Astrocyte (in vitro differentiated cells and primary cell): Measurements from ENCODE around the gene SAYSD1. TPM values are rescaled to one million over a fixed set of nuclear protein-coding genes. Genes with fewer than 3 reads are reported as not detected.

ENCODE experiments used
- DNase-seq: peaks from one replicate; pipeline ENCODE4 v3.0.0-alpha.2; 2010; ENCODE audit warnings: low read depth
- FAIRE-seq: peaks from 2 replicates; lab custom pipeline; 2011; peaks lifted over from hg19 to GRCh38; lab: Jason Lieb, UNC
- H2AFZ ChIP-seq: 2 replicates; pipeline ENCODE4 v1.6.0; 2012; ENCODE audit warnings: low read depth, low read length, inconsistent platforms
- H3K27ac ChIP-seq: 2 replicates; pipeline ENCODE4 v1.5.1; 2011; ENCODE audit warnings: low read depth, low read length, inconsistent platforms
- H3K27me3 ChIP-seq: 2 replicates; pipeline ENCODE4 v1.6.0; 2011; ENCODE audit warnings: low read length, inconsistent platforms; ENCODE audit not compliant: insufficient read depth
- H3K36me3 ChIP-seq: 2 replicates; pipeline ENCODE4 v1.5.1; 2011; ENCODE audit warnings: low read length, inconsistent platforms; ENCODE audit not compliant: insufficient read depth
- H3K4me1 ChIP-seq: 2 replicates; pipeline ENCODE4 v1.5.1; 2011; ENCODE audit warnings: low read length, inconsistent platforms; ENCODE audit not compliant: insufficient read depth
- H3K4me2 ChIP-seq: 2 replicates; pipeline ENCODE4 v1.6.0; 2012; ENCODE audit warnings: low read length, inconsistent platforms
- H3K4me3 ChIP-seq: 2 replicates; pipeline ENCODE4 v1.5.1; 2011; ENCODE audit warnings: low read depth, mild to moderate bottlenecking, low read length, inconsistent platforms; ENCODE audit not compliant: insufficient read depth
- H3K79me2 ChIP-seq: 2 replicates; pipeline ENCODE4 v1.6.0; 2012; ENCODE audit warnings: mild to moderate bottlenecking, low read length, inconsistent platforms; ENCODE audit not compliant: insufficient read depth
- H3K9ac ChIP-seq: 2 replicates; pipeline ENCODE4 v1.6.0; 2012; ENCODE audit warnings: mild to moderate bottlenecking, low read length, inconsistent platforms
- H3K9me3 ChIP-seq: 2 replicates; pipeline ENCODE4 v1.5.1; 2012; ENCODE audit warnings: low read depth, mild to moderate bottlenecking, low read length, inconsistent platforms; ENCODE audit not compliant: insufficient read depth
- H4K20me1 ChIP-seq: 2 replicates; pipeline ENCODE4 v1.6.0; 2012; ENCODE audit warnings: low read length, inconsistent platforms; ENCODE audit not compliant: insufficient read depth
- H3K27ac Mint-ChIP-seq: one replicate; pipeline ENCODE4 v1.8.0; 2021; ENCODE audit warnings: mild to moderate bottlenecking, mixed read lengths; ENCODE audit not compliant: unreplicated experiment
- H3K27me3 Mint-ChIP-seq: one replicate; pipeline ENCODE4 v1.8.0; 2021; ENCODE audit warnings: low read depth, mixed read lengths; ENCODE audit not compliant: unreplicated experiment
- H3K36me3 Mint-ChIP-seq: one replicate; pipeline ENCODE4 v1.8.0; 2021; ENCODE audit warnings: low read depth, mixed read lengths; ENCODE audit not compliant: unreplicated experiment
- H3K4me1 Mint-ChIP-seq: one replicate; pipeline ENCODE4 v1.8.0; 2021; ENCODE audit warnings: low read depth, mixed read lengths; ENCODE audit not compliant: unreplicated experiment
- H3K4me3 Mint-ChIP-seq: one replicate; pipeline ENCODE4 v1.8.0; 2021; ENCODE audit warnings: mild to moderate bottlenecking, moderate library complexity, mixed read lengths; ENCODE audit not compliant: unreplicated experiment
- H3K9me3 Mint-ChIP-seq: one replicate; pipeline ENCODE4 v1.8.0; 2021; ENCODE audit warnings: mild to moderate bottlenecking, mixed read lengths; ENCODE audit not compliant: unreplicated experiment
- EZH2 ChIP-seq: IDR thresholded peaks from 2 replicates; pipeline ENCODE4 v1.6.1; 2012; ENCODE audit warnings: mild to moderate bottlenecking, low read length, inconsistent platforms; ENCODE audit not compliant: insufficient read depth
- total RNA-seq: library from RNA; stranded (reverse); gene quantifications from 2 replicates; pipeline ENCODE4 v1.2.1, GENCODE V29; 2021
- TF ChIP-seq, protein P1 (sequence below): IDR thresholded peaks from 2 replicates; pipeline ENCODE4 v1.5.1; 2011; ENCODE audit warnings: low read depth, mild to moderate bottlenecking, inconsistent platforms, low read length, moderate library complexity; ENCODE audit not compliant: insufficient read depth

SAYSD1 gene
- total RNA-seq, 1 donor from 2014 or later: 9.4 TPM

DNA sequence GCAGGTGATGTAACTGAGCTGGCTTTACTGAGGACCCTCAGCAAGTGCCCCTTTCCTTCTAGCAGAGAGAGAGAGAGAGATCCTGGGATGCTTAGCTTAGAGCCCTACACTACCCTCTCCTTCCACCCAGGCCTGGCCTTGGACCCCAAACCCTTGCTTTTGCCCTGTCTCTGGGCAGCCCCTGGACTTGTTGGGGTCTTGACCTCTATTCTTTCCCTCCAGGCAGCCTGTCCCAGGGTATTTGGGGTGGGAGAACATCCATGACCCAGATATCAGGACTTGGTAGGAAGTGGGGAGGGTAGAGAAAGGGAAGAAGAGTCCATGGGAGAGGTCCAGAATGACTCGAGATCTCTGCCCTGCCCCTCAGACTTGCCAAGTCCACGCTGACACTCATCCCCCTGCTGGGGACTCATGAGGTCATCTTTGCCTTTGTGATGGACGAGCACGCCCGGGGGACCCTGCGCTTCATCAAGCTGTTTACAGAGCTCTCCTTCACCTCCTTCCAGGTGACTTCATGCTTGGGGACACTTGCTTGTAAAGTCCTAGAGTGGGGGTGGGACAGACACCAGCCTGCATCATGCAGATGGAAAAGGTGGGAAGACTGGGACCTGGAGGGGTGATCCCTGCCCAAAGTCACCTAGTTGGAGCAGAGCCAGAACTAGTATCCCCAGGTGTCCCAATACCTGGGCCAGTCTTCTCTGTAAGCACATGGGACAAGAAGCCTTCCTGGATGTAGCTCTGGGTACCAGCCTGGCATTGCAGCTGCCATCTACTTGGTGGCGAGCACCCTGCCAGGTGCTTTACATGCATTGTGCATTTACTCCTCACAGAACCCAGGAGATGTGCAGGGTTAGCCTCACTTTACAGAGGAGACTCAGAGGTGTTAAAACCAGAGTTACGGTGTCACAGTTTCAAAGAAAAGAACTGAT is 35.5 kb downstream of the SAYSD1 start:
- H3K4me1 ChIP-seq: no peaks in the 10 kb centered on the region
- no peak overlapping the region for H3K9ac ChIP-seq
- H3K4me3 ChIP-seq: no peak overlapping the region
- no peak overlapping the region for H2AFZ ChIP-seq
- TF ChIP-seq, protein P1, sequence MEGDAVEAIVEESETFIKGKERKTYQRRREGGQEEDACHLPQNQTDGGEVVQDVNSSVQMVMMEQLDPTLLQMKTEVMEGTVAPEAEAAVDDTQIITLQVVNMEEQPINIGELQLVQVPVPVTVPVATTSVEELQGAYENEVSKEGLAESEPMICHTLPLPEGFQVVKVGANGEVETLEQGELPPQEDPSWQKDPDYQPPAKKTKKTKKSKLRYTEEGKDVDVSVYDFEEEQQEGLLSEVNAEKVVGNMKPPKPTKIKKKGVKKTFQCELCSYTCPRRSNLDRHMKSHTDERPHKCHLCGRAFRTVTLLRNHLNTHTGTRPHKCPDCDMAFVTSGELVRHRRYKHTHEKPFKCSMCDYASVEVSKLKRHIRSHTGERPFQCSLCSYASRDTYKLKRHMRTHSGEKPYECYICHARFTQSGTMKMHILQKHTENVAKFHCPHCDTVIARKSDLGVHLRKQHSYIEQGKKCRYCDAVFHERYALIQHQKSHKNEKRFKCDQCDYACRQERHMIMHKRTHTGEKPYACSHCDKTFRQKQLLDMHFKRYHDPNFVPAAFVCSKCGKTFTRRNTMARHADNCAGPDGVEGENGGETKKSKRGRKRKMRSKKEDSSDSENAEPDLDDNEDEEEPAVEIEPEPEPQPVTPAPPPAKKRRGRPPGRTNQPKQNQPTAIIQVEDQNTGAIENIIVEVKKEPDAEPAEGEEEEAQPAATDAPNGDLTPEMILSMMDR: no peak
- TF ChIP-seq EZH2: no peak
- H3K27ac ChIP-seq: no peak overlapping the region
- Mint-ChIP-seq H3K36me3 (no peaks in the 10 kb centered on the region), H3K9me3 (peaks cover 6% of the 10 kb centered on the region), H3K27me3 (peaks cover 74% of the 10 kb centered on the region), H3K4me3 (no peak overlapping the region), H3K27ac (no peak overlapping the region), H3K4me1 (no peaks in the 10 kb centered on the region)
- H4K20me1 ChIP-seq: no peaks in the 10 kb centered on the region
- no peaks in the 10 kb centered on the region for H3K9me3 ChIP-seq
- no peak for DNase-seq
- H3K79me2 ChIP-seq: no peaks in the 10 kb centered on the region
- H3K36me3 ChIP-seq: no peaks in the 10 kb centered on the region
- no peaks in the 10 kb centered on the region for H3K27me3 ChIP-seq
- H3K4me2 ChIP-seq: no peak overlapping the region
- FAIRE-seq: no peak

DNA sequence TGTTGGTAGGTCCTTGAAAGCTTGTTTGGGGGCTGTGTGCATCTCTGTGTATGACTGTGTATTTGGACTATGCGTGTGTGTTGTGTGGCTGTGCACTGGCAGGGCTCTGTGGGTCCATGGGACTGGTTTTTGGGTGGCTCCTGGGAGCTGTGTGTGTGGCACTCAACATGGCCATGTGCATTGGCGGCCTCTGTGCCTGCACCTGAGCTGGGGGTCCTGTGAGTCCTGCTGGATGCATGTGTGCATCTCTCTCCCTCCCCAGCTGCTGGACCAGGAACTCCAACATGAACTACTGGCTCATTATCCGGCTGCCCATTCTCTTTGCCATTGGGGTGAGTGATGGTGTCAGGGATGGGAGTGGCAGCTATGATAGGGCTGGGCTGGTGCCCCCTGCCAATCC is 36.3 kb downstream of the SAYSD1 start:
- H3K27me3 ChIP-seq: no peaks in the 10 kb centered on the region
- no peaks in the 10 kb centered on the region for H3K4me1 ChIP-seq
- H4K20me1 ChIP-seq: no peaks in the 10 kb centered on the region
- no peaks in the 10 kb centered on the region for H3K79me2 ChIP-seq
- no peak overlapping the region for H3K9ac ChIP-seq
- H3K4me2 ChIP-seq: no peak overlapping the region
- H3K4me3 Mint-ChIP-seq: no peak overlapping the region
- H3K36me3 ChIP-seq: no peaks in the 10 kb centered on the region
- TF ChIP-seq, protein P1: no peak
- TF ChIP-seq EZH2: no peak
- no peak for DNase-seq
- no peaks in the 10 kb centered on the region for H3K4me1 Mint-ChIP-seq
- H3K27ac Mint-ChIP-seq: no peak overlapping the region
- FAIRE-seq: no peak
- H3K9me3 ChIP-seq: no peaks in the 10 kb centered on the region
- H3K27ac ChIP-seq: no peak overlapping the region
- peaks cover 68% of the 10 kb centered on the region for H3K27me3 Mint-ChIP-seq
- peaks cover 6% of the 10 kb centered on the region for H3K9me3 Mint-ChIP-seq
- no peak overlapping the region for H2AFZ ChIP-seq
- H3K36me3 Mint-ChIP-seq: no peaks in the 10 kb centered on the region
- H3K4me3 ChIP-seq: no peak overlapping the region
